Activated T-helper 9 cell treated with anti-CD3 and anti-CD28 coated beads, Interleukin-2, amount 50 U/mL, for 16 hours (primary cell): ENCODE results near the gene RAB36.

ENCODE experiments used
- DNase-seq: peaks from one replicate; pipeline ENCODE4 v3.0.0-alpha.2; 2020; ENCODE audit warnings: low read depth

Gene RAB36

GRCh38 chr22:23137905-23138561 is 7.2 kb upstream of the RAB36 start:
- DNase-seq, result no peak

- no peak for DNase-seq
These were observed 6.5 kb upstream of the RAB36 start for GRCh38 chr22:23138584-23139435.

- no peak for DNase-seq
These were observed 4.9 kb upstream of the RAB36 start for GRCh38 chr22:23140385-23140784.

- no peak for DNase-seq
These were observed 2.7 kb upstream of the RAB36 start for GRCh38 chr22:23142546-23143105.

GRCh38 chr22:23143119-23143518 is 2.2 kb upstream of the RAB36 start:
- DNase-seq, result no peak

GRCh38 chr22:23144432-23144831 is 845 bp upstream of the RAB36 start:
- no peak for DNase-seq

GRCh38 chr22:23145878-23146470 is 697 bp downstream of the RAB36 start:
- DNase-seq, result no peak

- DNase-seq, result no peak
These were observed 1.4 kb downstream of the RAB36 start for GRCh38 chr22:23146478-23147205.

GRCh38 chr22:23147617-23148387 is 2.5 kb downstream of the RAB36 start:
- no peak for DNase-seq

GRCh38 chr22:23149743-23150238 is 4.5 kb downstream of the RAB36 start:
- no peak for DNase-seq

GRCh38 chr22:23150762-23151161 is 5.5 kb downstream of the RAB36 start:
- DNase-seq, result no peak

- DNase-seq, result no peak
These were observed 6.5 kb downstream of the RAB36 start for GRCh38 chr22:23151827-23152226.

GRCh38 chr22:23152238-23153114 is 7.2 kb downstream of the RAB36 start:
- no peak for DNase-seq

- DNase-seq, result no peak
These were observed 8.7 kb downstream of the RAB36 start for GRCh38 chr22:23153994-23154393.

GRCh38 chr22:23154461-23154860 is 9.2 kb downstream of the RAB36 start:
- no peak for DNase-seq

- DNase-seq, result no peak
These were observed 9.9 kb downstream of the RAB36 start for GRCh38 chr22:23155143-23155542.

- no peak for DNase-seq
These were observed 10.6 kb downstream of the RAB36 start for GRCh38 chr22:23155831-23156230.

- DNase-seq, result no peak
These were observed 11.0 kb downstream of the RAB36 start for GRCh38 chr22:23156286-23156685.

- no peak for DNase-seq
These were observed 12.6 kb downstream of the RAB36 start for GRCh38 chr22:23157560-23158515.
